ENCODE data around the gene UBN1.

Gene UBN1

DNA sequence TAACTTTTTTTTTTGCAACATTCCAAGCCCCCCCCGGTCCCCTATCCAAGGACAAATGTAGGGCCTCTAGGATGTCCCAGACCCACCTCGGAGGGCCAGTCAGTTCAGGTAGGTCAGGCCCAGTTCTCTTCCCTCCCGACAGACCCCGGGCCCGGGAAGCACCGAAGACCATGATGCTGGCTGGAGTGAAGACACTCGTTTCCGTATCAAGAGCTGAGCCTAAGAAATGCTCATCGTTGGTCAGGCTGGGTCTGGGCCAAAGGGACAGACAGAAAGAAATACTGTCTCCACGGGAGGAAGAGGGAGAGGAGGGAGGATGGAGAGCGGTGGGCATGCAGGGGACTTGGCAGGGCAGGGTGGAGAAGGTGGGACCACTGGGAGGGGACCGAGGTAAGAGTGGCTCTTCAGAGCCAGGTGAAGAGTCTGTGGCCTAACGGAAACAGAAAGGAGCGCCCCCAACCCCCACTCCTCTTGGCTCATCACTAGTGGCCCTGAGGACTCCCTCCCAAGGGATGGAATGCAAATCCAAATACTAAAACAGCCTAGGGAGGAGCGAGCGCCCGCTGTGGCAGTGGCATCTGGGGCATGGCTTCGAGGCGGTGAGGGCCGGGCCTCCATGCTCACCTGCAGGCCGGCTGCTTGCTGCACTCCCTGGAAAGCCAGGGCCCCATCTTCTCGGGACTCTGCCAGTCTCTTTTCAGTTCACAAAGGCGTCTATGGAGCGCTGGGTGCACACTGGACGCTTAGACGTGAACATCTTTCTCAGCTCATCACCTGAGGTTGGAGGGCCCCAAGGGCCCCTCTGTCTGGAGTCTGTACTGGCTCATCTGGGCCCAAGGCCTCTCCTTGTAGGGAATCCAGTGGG lies 43.2 kb upstream of the UBN1 start:
- no peaks in the 10 kb centered on the region for H3K27me3 ChIP-seq (ENCODE audit: insufficient read depth, low read length)
- no peak overlapping the region for H3K4me3 ChIP-seq (ENCODE audit: low read length)
- H3K36me3 ChIP-seq (ENCODE audit: insufficient read depth, low read length), result peaks cover 51% of the 10 kb centered on the region
- peaks cover 20% of the 10 kb centered on the region for H3K4me1 ChIP-seq (ENCODE audit: insufficient read depth, low read length)
- no peak overlapping the region for H2AFZ ChIP-seq (ENCODE audit: low read depth, low read length)
- no peaks in the 10 kb centered on the region for H3K9me3 ChIP-seq (ENCODE audit: low read length)

DNA sequence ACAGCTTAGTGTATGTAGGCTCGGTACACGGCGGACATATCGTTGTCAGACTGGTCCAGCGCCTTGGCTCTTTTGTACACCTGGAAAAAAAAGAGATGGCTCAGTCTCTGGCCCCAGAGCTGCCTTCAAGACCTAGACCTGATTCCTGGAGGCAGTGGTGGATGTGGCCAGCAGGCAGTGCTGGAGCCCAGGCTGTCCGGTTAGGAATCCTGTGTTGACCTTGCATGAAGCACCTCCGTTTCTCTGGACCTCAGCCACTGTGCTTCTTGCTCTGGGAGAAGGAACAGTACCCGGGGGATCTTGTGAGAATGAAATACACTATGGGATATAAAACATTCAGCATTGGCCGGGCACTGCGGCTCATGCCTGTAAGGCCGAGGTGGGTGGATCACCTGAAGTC lies 42.0 kb upstream of the UBN1 start:
- H2AFZ ChIP-seq (ENCODE audit: low read depth, low read length), result no peak overlapping the region
- no peaks in the 10 kb centered on the region for H3K27me3 ChIP-seq (ENCODE audit: insufficient read depth, low read length)
- H3K36me3 ChIP-seq (ENCODE audit: insufficient read depth, low read length), result peaks cover 47% of the 10 kb centered on the region
- H3K4me3 ChIP-seq (ENCODE audit: low read length), result no peak overlapping the region
- H3K9me3 ChIP-seq (ENCODE audit: low read length), result no peaks in the 10 kb centered on the region
- H3K4me1 ChIP-seq (ENCODE audit: insufficient read depth, low read length), result peaks cover 20% of the 10 kb centered on the region

DNA sequence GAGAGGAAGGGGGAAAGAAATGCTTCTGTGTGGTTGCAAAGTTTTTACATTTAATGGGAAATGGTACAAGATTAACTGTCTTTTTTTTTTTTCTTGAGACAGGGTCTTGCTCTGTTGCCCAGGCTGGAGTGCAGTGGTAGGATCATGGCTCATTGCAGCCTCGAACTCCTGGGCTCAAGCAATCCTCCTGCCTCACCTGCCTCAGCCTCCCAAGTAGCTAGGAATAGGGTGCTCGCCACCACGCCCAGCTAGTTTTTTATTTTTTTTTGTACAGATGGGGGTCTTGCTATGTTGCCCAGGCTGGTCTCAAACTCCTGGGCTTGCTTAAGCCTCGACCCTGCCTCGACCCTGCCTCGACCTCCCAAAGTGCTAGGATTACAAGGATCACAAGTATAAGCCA lies 41.0 kb upstream of the UBN1 start:
- Histone ChIP-seq H2AFZ (ENCODE audit: low read depth, low read length) (no peak overlapping the region), H3K36me3 (ENCODE audit: insufficient read depth, low read length) (peaks cover 54% of the 10 kb centered on the region), H3K4me1 (ENCODE audit: insufficient read depth, low read length) (peaks cover 18% of the 10 kb centered on the region), H3K9me3 (ENCODE audit: low read length) (no peaks in the 10 kb centered on the region), H3K27me3 (ENCODE audit: insufficient read depth, low read length) (no peaks in the 10 kb centered on the region), H3K4me3 (ENCODE audit: low read length) (no peak overlapping the region)

DNA sequence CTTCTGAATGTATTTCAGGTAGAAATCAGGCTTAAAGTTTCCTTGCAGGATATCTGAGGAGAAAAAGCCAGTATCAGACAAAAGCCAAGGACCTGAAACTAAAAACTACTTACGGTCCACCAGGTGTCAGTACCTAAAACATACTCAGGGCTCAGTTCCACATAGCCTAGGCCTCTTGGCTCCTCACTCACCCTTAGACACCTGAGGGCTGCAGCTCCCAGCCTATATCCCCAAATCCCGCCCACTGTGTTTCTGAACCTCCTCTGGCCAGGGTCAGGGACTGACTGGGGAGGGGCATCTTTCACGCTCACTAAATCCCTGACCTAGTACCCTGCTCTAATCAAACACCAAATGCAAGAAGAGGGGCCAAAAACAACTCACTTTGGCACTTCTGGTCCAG lies 36.0 kb upstream of the UBN1 start:
- Histone ChIP-seq H3K9me3 (ENCODE audit: low read length) (peaks cover 3% of the 10 kb centered on the region), H3K4me1 (ENCODE audit: insufficient read depth, low read length) (no peaks in the 10 kb centered on the region), H3K4me3 (ENCODE audit: low read length) (no peak overlapping the region), H3K27me3 (ENCODE audit: insufficient read depth, low read length) (no peaks in the 10 kb centered on the region), H3K36me3 (ENCODE audit: insufficient read depth, low read length) (peaks cover 71% of the 10 kb centered on the region), H2AFZ (ENCODE audit: low read depth, low read length) (no peak overlapping the region)

DNA sequence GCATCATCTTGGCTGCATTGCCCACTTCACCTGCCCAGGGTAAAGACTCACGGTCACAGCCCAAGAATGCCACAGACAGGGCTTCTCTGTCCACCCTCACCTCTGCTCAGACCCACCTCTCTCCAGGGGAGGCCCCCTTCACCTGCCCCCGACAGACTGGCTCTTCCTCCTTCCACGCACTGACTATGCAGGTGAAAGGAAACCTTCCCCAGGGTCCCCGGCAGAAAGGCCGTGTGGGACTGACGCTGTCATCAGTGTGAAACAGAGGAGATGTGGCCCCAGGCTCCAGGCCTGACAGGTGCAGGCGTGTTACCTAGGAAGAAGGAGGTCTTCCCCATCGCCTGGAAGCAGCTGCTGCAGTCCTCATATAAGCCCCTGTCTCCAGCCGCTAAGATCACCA lies 35.5 kb upstream of the UBN1 start:
- Histone ChIP-seq H3K9me3 (ENCODE audit: low read length) (peaks cover 3% of the 10 kb centered on the region), H3K4me1 (ENCODE audit: insufficient read depth, low read length) (no peaks in the 10 kb centered on the region), H2AFZ (ENCODE audit: low read depth, low read length) (no peak overlapping the region), H3K36me3 (ENCODE audit: insufficient read depth, low read length) (peaks cover 68% of the 10 kb centered on the region), H3K27me3 (ENCODE audit: insufficient read depth, low read length) (no peaks in the 10 kb centered on the region), H3K4me3 (ENCODE audit: low read length) (no peak overlapping the region)

DNA sequence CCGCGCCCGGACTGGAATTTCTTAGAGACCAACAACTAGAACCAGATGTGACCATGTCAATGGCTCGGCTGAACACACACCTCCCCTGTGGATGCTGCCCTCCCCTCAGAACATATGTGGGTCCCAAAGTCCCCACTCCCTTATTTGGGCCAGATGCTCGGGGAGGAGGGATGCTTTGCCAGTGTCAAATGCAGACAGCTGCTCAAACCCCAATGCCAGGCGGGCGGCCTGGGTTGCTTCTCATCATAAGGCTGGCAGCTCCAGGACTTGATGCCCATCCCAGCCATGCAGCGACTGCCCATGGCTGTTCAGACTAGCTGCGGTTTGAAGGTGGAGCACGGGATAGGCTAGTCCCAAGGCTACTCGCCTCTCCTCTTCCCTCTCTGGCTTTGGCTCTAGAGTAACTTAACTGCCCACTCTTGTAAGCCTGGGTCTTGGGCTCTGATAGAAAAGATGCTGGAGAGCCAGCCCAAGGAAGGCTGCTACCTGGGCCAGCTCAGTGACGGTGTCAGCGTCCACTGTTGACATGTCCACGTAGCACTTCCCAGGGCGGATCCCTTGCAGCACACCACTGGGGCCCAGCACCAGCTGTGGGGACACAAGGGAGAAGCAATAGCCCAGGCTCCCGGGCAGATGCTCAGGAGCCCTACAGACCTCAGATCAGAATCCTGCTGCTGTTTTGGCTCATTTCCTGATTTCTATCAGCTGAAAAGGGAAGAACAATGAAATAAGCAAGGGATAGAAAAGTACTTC lies 33.9 kb upstream of the UBN1 start:
- Histone ChIP-seq H3K4me3 (ENCODE audit: low read length) (no peak overlapping the region), H3K36me3 (ENCODE audit: insufficient read depth, low read length) (peaks cover 67% of the 10 kb centered on the region), H3K27me3 (ENCODE audit: insufficient read depth, low read length) (no peaks in the 10 kb centered on the region), H2AFZ (ENCODE audit: low read depth, low read length) (no peak overlapping the region), H3K4me1 (ENCODE audit: insufficient read depth, low read length) (no peaks in the 10 kb centered on the region), H3K9me3 (ENCODE audit: low read length) (peaks cover 3% of the 10 kb centered on the region)

DNA sequence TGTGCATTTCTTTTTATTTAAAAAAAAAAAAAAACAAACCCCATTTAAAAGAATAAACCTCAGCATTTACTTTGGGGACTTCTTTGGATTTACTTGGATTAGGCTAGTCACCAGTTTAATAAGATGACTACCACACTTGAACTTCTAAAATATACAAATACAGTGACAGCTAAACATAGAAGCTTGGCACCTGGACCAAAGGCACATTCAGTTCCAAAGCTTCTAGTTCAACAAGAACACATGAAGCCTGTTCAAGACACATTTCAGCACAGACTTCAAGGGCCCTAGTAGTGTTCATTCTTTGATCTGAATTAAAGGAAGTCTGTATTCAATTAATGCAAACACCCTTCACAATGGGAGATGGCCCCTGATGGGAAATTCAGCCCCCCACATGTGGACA lies 33.2 kb upstream of the UBN1 start:
- H3K36me3 ChIP-seq (ENCODE audit: insufficient read depth, low read length), result peaks cover 66% of the 10 kb centered on the region
- peaks cover 3% of the 10 kb centered on the region for H3K9me3 ChIP-seq (ENCODE audit: low read length)
- no peaks in the 10 kb centered on the region for H3K4me1 ChIP-seq (ENCODE audit: insufficient read depth, low read length)
- no peak overlapping the region for H3K4me3 ChIP-seq (ENCODE audit: low read length)
- H3K27me3 ChIP-seq (ENCODE audit: insufficient read depth, low read length), result no peaks in the 10 kb centered on the region
- H2AFZ ChIP-seq (ENCODE audit: low read depth, low read length), result no peak overlapping the region

DNA sequence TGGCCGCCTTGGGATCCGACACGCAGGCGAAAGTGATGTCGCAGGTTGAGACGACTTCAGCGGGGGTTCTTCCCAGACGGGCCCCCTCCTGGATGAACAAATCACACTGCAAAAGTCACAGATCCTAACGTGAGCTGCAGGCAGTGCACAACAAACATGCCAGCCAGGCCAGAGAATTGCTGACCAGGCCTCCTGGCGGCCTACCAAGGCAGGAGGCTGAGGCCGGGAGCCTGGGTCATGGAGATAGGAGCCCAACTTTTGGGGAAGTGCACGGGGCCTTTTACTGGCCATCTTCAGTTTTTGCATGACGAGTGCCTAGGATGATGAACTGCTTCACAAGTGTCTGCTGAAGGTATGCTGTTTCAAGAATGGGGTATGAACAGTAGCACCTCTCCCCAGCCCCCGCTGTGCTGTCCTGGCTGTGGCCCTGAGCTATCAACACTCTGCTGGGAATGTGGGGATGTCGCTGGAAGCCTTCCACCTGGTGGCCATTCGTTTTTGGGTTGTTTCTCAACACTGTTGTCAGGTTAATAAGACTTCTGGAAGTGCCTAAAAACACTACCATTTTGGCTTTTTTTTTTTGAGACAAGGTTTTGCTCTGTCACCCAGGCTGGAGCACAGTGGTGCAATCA lies 32.6 kb upstream of the UBN1 start:
- peaks cover 3% of the 10 kb centered on the region for H3K9me3 ChIP-seq (ENCODE audit: low read length)
- no peaks in the 10 kb centered on the region for H3K27me3 ChIP-seq (ENCODE audit: insufficient read depth, low read length)
- no peaks in the 10 kb centered on the region for H3K4me1 ChIP-seq (ENCODE audit: insufficient read depth, low read length)
- H3K36me3 ChIP-seq (ENCODE audit: insufficient read depth, low read length), result peaks cover 68% of the 10 kb centered on the region
- H3K4me3 ChIP-seq (ENCODE audit: low read length), result no peak overlapping the region
- H2AFZ ChIP-seq (ENCODE audit: low read depth, low read length), result no peak overlapping the region

DNA sequence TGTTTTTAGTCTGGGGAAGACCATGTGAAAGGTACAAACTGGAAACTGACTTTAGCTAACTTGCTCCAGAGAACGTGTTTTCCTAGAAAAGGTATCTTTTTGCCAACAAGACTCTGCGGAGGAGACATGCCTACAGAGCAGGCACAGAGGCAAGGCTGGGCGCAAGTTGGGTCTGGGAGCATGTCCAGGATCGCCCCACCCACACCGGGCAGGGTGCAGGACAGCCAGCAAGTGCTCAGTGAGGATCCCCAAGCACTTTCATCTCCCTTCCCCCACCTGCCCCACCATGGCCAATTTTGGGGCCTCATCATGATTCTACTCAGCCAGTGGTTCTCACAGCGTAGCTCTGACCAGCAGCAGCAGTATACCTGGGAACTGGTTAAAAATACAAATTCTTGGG lies 26.6 kb upstream of the UBN1 start:
- Histone ChIP-seq H2AFZ (ENCODE audit: low read depth, low read length) (no peak overlapping the region), H3K4me1 (ENCODE audit: insufficient read depth, low read length) (no peaks in the 10 kb centered on the region), H3K4me3 (ENCODE audit: low read length) (no peak overlapping the region), H3K36me3 (ENCODE audit: insufficient read depth, low read length) (peaks cover 75% of the 10 kb centered on the region), H3K27me3 (ENCODE audit: insufficient read depth, low read length) (no peaks in the 10 kb centered on the region), H3K9me3 (ENCODE audit: low read length) (no peaks in the 10 kb centered on the region)

DNA sequence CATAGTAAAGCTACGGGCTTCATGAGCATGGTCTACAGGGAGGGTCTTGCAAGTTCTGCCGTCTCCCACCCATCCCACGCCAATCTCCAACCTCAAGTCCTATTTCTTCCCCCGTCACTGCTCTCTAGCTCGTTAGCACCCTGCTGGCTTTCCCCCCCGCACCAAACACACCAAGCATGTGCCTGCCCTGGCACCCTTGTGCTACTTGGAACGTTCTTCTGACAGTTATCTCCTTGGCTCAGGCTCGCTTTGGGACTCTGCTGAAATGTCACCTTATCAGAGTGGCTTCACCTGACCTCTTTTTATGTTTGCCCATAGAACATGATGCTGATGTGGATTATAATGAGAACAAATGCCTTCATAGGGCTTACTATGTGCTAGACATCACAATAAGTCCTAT lies 22.1 kb upstream of the UBN1 start:
- no peaks in the 10 kb centered on the region for H3K27me3 ChIP-seq (ENCODE audit: insufficient read depth, low read length)
- peaks cover 78% of the 10 kb centered on the region for H3K36me3 ChIP-seq (ENCODE audit: insufficient read depth, low read length)
- no peak overlapping the region for H2AFZ ChIP-seq (ENCODE audit: low read depth, low read length)
- H3K9me3 ChIP-seq (ENCODE audit: low read length), result no peaks in the 10 kb centered on the region
- H3K4me3 ChIP-seq (ENCODE audit: low read length), result no peak overlapping the region
- H3K4me1 ChIP-seq (ENCODE audit: insufficient read depth, low read length), result peaks cover 4% of the 10 kb centered on the region

DNA sequence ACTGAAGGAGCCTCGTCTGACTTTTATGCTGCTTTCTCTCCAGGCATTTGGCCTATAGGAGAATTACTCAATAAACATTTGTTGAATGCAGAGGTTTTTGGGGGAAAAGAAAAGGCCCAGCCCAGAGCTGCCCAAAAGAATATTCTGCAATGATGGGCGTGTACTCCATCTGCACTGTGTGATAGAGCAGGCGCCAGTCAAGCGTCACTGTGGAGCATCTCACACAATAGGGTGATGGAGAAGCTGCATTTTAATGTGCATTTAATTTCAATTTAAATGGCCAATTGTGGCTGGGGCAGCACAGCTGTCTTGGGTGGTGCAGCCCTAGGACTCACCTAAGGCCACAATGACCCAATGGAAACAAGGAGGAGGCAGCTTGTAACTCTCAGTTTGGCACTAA lies 20.8 kb upstream of the UBN1 start:
- peaks cover 4% of the 10 kb centered on the region for H3K4me1 ChIP-seq (ENCODE audit: insufficient read depth, low read length)
- H2AFZ ChIP-seq (ENCODE audit: low read depth, low read length), result no peak overlapping the region
- peaks cover 78% of the 10 kb centered on the region for H3K36me3 ChIP-seq (ENCODE audit: insufficient read depth, low read length)
- H3K4me3 ChIP-seq (ENCODE audit: low read length), result no peak overlapping the region
- no peaks in the 10 kb centered on the region for H3K27me3 ChIP-seq (ENCODE audit: insufficient read depth, low read length)
- H3K9me3 ChIP-seq (ENCODE audit: low read length), result no peaks in the 10 kb centered on the region

DNA sequence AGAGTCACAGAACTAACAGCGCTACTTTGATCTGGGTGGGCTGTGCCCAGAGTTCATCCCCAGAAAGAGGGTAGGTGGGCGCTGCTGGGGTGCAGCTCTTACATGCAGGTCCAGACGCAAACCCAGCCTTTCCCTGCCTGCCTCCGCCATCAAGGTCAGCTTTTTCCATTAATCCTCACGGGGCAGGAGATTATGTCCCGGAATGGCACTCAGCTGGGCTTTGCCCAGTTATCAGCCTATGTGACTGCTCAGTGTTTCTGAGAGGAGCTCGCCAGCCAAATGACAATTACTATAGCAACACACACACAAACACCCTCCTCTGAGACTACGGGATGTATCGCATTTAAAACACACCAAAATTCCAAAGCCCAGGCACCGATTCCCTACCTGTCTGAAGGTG lies 20.3 kb upstream of the UBN1 start:
- no peaks in the 10 kb centered on the region for H3K27me3 ChIP-seq (ENCODE audit: insufficient read depth, low read length)
- no peaks in the 10 kb centered on the region for H3K9me3 ChIP-seq (ENCODE audit: low read length)
- no peak overlapping the region for H3K4me3 ChIP-seq (ENCODE audit: low read length)
- H2AFZ ChIP-seq (ENCODE audit: low read depth, low read length), result no peak overlapping the region
- peaks cover 4% of the 10 kb centered on the region for H3K4me1 ChIP-seq (ENCODE audit: insufficient read depth, low read length)
- peaks cover 78% of the 10 kb centered on the region for H3K36me3 ChIP-seq (ENCODE audit: insufficient read depth, low read length)

DNA sequence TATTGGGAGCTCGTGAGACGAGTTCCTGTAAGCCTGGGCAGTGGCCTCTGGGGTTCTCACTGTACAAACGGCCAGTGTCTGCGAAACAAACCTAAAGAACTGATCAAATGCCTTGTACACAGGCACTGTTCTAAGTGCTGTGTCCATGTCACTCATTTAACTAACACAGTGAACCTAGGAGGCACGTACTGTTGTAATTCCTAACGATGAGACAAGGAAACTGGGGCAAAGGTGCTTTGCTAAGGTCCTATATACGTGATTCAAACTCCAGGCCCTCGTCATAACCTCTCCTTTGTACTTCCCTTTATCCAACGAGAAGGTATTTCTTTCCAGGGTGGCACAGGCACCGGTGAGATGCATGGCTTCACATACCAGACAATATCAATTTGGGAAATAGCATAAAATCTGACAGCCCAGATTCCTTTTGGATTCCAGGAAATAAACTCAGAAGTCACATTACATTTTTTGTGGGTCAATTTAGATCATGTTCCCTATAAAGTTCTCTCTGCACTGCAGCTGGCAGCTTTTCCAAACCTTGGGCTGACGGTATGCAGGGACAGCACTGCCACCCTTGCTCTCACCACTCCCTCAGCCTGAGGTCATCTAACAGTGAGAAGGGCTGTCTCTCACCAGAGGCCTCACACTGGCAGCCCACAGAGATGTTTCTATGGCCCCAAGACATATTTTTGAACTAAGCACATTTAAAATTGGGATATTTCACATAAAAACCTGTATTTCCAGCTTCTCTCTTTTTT lies 18.5 kb upstream of the UBN1 start:
- Histone ChIP-seq H3K4me3 (ENCODE audit: low read length) (no peak overlapping the region), H3K27me3 (ENCODE audit: insufficient read depth, low read length) (no peaks in the 10 kb centered on the region), H3K9me3 (ENCODE audit: low read length) (no peaks in the 10 kb centered on the region), H3K36me3 (ENCODE audit: insufficient read depth, low read length) (peaks cover 81% of the 10 kb centered on the region), H2AFZ (ENCODE audit: low read depth, low read length) (no peak overlapping the region), H3K4me1 (ENCODE audit: insufficient read depth, low read length) (peaks cover 4% of the 10 kb centered on the region)

Measured in neuron (in vitro differentiated cells).